C4-2B (cell line): ENCODE results near the gene SCYL3.
"Not testable (repeated sequence)": the region's sequence is repeated elsewhere in the genome, so short reads cannot be mapped to it uniquely, and the experiment has no call there.

Source experiments
- H3K27ac ChIP-seq: fragments of 450-650 bp; 2 replicates; pipeline ENCODE4 v1.5.1; 2017
- ZFX ChIP-seq: fragments of 450-650 bp; IDR thresholded peaks from 2 replicates; pipeline ENCODE4 v1.6.1; 2017
- TF ChIP-seq, protein P1 (sequence below): fragments of 450-650 bp; conservative IDR thresholded peaks from 2 replicates; pipeline ENCODE4 v1.5.1; 2017; ENCODE audit warnings: mild to moderate bottlenecking

The SCYL3 gene

DNA sequence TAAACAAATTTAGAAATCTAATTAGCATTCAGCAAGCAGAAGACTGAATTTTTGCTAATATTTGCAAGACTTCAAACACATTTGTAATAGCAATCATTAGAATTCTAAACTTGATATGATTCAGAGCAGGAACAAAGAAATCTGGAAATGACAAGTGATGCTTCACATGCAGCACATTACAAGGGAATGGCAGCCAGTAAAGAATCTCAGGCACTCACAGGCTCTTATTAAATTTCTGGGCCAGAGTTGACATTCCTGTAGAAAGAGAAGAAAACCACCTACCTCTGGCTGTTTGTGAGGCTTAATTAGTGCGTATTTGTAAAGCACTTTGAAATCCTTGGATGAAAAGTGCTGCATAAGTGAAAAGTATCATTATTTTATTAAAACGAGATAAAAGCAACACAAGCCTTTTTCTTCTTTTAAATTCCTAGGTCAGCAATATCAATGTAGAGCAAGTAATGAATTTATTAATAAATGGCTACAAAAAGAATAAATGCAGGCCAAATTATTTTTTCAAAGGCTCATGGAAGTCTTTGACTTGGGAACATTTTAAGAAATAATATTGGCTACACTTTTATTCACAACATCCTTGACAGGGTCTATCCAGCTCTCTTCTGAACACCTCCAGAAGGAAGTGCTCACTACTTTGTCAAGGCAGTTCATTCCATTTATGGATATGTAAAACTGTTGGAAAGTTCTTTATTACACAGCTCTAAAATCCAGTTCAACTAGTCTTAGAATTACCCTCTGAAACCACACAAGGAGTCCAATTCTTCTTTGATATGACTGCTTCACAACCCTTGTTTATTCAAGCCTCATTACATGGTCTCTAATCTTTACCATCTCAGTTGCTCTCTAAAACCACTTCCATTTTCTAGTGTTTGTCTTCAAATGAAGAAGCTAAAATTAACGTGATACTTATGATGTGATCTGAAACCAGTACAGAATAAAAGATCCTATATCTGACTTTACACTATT, 32.1 kb upstream of the SCYL3 start:
- TF ChIP-seq, protein P1, sequence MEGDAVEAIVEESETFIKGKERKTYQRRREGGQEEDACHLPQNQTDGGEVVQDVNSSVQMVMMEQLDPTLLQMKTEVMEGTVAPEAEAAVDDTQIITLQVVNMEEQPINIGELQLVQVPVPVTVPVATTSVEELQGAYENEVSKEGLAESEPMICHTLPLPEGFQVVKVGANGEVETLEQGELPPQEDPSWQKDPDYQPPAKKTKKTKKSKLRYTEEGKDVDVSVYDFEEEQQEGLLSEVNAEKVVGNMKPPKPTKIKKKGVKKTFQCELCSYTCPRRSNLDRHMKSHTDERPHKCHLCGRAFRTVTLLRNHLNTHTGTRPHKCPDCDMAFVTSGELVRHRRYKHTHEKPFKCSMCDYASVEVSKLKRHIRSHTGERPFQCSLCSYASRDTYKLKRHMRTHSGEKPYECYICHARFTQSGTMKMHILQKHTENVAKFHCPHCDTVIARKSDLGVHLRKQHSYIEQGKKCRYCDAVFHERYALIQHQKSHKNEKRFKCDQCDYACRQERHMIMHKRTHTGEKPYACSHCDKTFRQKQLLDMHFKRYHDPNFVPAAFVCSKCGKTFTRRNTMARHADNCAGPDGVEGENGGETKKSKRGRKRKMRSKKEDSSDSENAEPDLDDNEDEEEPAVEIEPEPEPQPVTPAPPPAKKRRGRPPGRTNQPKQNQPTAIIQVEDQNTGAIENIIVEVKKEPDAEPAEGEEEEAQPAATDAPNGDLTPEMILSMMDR: no peak
- no peak for TF ChIP-seq ZFX
- H3K27ac ChIP-seq: no peak overlapping the region

DNA sequence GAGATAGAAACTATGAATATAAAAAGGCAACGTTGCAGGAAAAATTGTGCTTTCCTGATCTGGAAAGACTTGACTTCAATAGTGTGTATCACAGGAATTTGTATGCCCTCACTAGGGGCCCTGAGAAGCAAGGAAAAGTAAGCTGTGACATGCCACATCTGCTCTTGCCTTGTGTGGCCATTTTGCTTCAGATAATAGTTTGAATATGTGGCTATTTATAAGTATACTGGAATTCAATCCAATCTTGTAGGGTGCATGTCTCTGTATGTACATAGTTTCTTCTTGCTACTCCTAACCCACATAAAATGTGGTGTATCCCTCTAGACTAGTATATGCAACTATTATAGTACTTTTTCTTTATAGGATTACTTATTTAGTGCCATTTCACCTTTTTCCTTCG, 31.1 kb upstream of the SCYL3 start:
- no peak overlapping the region for H3K27ac ChIP-seq
- TF ChIP-seq ZFX: no peak
- TF ChIP-seq, protein P1: no peak

DNA sequence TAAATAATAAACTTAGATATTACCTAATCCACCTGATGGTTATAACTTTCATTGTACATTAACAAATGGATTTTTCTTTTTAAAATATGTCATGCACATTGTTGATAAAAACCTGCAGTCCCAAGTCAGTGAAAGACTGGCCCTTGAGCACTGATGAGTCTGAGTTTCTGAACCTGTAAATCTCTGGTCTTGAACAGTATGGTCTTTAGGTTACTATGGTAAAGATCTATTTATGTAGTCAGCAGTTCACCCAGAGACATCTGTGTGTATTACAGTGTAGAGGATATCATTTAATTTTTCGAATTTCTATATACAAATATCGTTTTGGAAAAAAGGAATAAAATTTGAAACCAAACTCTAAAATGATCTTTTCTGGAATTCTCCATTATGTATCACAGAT, 30.4 kb upstream of the SCYL3 start:
- TF ChIP-seq, protein P1: no peak
- no peak for TF ChIP-seq ZFX
- no peak overlapping the region for H3K27ac ChIP-seq

DNA sequence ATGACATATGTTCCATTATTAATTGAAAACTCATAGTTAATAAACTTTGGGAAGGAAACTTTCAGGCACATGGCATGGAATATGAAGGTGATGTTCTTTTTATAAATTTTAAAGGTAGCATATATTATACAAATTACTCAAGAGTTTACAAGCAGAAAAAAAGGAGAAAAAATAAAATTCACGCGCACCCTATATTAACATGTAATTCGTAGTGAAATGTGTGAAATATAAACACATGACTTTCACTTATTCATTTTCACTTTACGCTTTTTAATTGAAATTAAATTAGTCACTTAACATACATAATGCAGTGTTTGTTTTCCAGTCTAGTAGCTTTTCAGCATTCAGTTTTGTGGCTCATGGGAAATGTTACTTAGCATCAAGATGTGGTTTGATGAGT, 27.4 kb upstream of the SCYL3 start:
- TF ChIP-seq ZFX: no peak
- TF ChIP-seq, protein P1: no peak
- no peak overlapping the region for H3K27ac ChIP-seq

DNA sequence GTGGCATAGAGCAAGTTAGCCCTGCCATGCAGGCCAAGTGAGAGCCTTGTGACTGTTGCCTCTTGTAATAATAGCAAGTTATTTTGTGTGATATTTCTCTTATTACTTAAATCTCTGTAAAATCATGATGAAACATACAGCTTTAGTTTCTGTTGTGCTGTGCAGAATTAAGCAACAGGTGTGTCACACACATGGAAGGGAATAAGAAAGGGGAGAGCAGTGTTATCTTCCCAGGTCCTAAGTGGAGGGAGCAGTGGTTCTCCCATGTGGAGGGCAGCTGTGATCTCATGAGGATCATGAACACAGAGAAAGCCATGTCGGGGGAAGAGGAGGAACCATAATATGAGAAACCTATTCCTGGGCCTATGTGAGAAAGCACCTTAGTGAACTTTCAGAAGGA, 25.2 kb upstream of the SCYL3 start:
- H3K27ac ChIP-seq: no peak overlapping the region
- TF ChIP-seq, protein P1: no peak
- TF ChIP-seq ZFX: no peak

DNA sequence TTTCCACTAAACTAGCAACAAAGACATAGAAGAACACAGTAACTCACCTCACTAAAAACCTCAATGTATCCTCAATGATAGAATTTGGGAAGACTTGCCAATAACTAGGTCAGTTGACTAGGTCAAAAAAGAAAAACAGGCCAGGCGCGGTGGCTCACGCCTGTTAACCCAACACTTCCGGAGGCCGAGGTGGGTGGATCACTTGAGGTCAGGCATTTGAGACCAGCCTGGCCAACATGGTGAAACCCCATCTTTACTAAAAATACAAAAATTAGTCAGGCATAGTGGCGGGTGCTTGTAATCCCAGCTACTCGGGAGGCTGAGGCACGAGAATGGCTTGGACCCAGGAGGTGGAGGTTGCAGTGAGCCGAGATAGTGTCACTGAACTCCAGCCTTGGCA, 24.5 kb upstream of the SCYL3 start:
- not testable (repeated sequence) for H3K27ac ChIP-seq

DNA sequence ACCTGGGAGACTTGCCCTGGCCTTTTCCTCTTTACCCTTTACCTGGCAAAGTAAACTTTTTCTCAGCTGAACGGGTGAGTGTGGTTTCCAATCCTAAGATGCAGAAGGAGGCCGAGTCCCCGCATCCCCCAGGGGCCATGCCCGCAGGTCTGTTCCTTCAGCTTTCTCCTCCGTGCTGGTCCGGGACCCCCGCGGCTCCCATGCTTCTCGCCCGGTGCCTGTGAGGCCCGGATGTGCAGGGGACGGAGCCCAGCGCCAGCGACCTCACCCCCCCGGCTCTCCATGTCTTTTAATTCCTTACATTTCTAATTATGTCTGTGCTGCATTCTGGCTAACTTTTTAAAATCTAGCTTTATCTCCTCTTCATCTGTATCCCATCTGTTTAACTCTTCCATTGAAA, 21.5 kb upstream of the SCYL3 start:
- no peak overlapping the region for H3K27ac ChIP-seq
- TF ChIP-seq, protein P1: no peak
- TF ChIP-seq ZFX: no peak

DNA sequence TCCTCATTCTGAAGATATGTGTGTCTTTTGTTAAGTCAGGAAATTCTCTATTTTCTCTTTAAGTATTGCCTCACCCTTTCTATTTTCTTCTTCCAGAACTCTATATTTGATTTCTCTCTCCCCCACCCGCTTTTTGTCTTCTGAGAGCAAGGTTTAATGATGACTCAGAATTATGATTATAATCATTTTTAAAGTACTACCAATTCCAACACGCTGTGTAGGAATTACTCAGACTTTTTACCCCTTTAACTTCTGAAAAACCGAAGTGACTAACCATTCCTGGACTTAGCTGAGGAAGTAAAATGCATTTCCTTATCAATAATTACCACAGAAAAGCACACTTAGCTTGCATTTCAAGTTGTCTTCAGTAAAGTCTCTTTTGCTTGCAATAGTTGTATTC, 20.8 kb upstream of the SCYL3 start:
- H3K27ac ChIP-seq: no peak overlapping the region
- no peak for TF ChIP-seq ZFX
- TF ChIP-seq, protein P1: no peak
